HCT116 (cell line): ENCODE measurements around the gene NCLN. TPM values are rescaled to one million over a fixed set of nuclear protein-coding genes. Genes with fewer than 3 reads are reported as not detected.
A peak's percentile ranks its signal among the peaks of the same experiment; 100 is the strongest.

Experiments
- ATAC-seq: fragments of 200-7000 bp; cut with Tn5 transposase; 2 replicates; pipeline ENCODE4 v1.9.1; 2020; ENCODE audit warnings: mild to moderate bottlenecking, moderate library complexity
- BruUV-seq: library from RNA; stranded (reverse); fragments of 400-500 nt; replicated peaks from 2 replicates; lab custom pipeline; 2021; lab: Mats Ljungman, UMichigan
- CTCF ChIA-PET: fragments of 300-600 bp; sonication (Branson Sonifier 250); formaldehyde crosslinking; loops from one replicate; lab custom pipeline; 2021; ENCODE audit warnings: antibody characterized with exemption; lab: Charles Lee
- POLR2A ChIA-PET: fragments of 300-600, 350-600 bp; sonication (Branson Sonifier 250); formaldehyde crosslinking; loops from one replicate; lab custom pipeline; 2021; ENCODE audit warnings: antibody characterized with exemption; lab: Charles Lee
- RAD21 ChIA-PET, 2 experiments: fragments of 300-600 bp; sonication (Branson Sonifier 250); formaldehyde crosslinking; loops; one replicate each; lab custom pipeline; 2023; ENCODE audit warnings: low total read pairs in 2 of 2; ENCODE audit not compliant: uncharacterized antibody in 2 of 2, unreplicated experiment in 2 of 2, low non-redundant PET in 1 of 2; lab: Charles Lee
- DNase-seq: peaks from one replicate; pipeline ENCODE4 v3.0.0-alpha.2; 2010; ENCODE audit warnings: low read depth, low spot score
- H2AFZ ChIP-seq: fragments of 200-600 bp; shearing (Covaris generic), sonication (generic); 2 replicates; pipeline ENCODE4 v1.6.1; 2017; ENCODE audit warnings: low read depth, mixed run types, mixed read lengths, antibody characterized with exemption, low read length; ENCODE audit not compliant: poor library complexity, severe bottlenecking
- H3K27ac ChIP-seq: 2 replicates; pipeline ENCODE4 v1.5.1; 2012; ENCODE audit warnings: low read depth, low read length
- H3K27me3 ChIP-seq: fragments of 200-600 bp; sonication (generic); 2 replicates; pipeline ENCODE4 v1.6.1; 2016; ENCODE audit warnings: mixed run types, low read length, mixed read lengths; ENCODE audit not compliant: insufficient read depth
- H3K36me3 ChIP-seq, 2 experiments: fragments of 200-500 bp in 1 of 2; fragments of 200-600 bp in 1 of 2; sonication (Bioruptor generic) in 1 of 2; sonication (generic) in 1 of 2; 2 replicates each; pipeline versions ENCODE4 v1.5.1 to v1.6.1; 2014 to 2016; ENCODE audit warnings: low read length in 2 of 2, inconsistent platforms in 1 of 2, mixed read lengths in 1 of 2, mixed run types in 1 of 2; ENCODE audit not compliant: insufficient read depth in 2 of 2, control insufficient read depth in 1 of 2
- H3K4me1 ChIP-seq, 2 experiments: fragments of 200-600 bp in 1 of 2; sonication (generic) in 1 of 2; 2 replicates each; pipeline versions ENCODE4 v1.5.1 to v1.6.1; 2012 to 2017; ENCODE audit warnings: low read length in 2 of 2, inconsistent platforms in 1 of 2, mild to moderate bottlenecking in 1 of 2, mixed read lengths in 1 of 2, mixed run types in 1 of 2, moderate library complexity in 1 of 2; ENCODE audit not compliant: insufficient read depth in 2 of 2, control insufficient read depth in 1 of 2
- H3K4me2 ChIP-seq: fragments of 200-600 bp; sonication (generic); 2 replicates; pipeline ENCODE4 v1.6.1; 2017; ENCODE audit warnings: mixed run types, low read length, mixed read lengths
- H3K4me3 ChIP-seq, 2 experiments: fragments of 200-600 bp in 1 of 2; sonication (generic) in 1 of 2; replicated peaks in 1 of 2; 2 replicates each; pipeline ENCODE4 v1.5.1; 2011 to 2016; ENCODE audit warnings: low read length in 2 of 2, control low read depth in 1 of 2, low read depth in 1 of 2, mild to moderate bottlenecking in 1 of 2, mixed read lengths in 1 of 2, mixed run types in 1 of 2
- H3K79me2 ChIP-seq: fragments of 200-600 bp; sonication (generic); 2 replicates; pipeline ENCODE4 v1.6.1; 2017; ENCODE audit warnings: mild to moderate bottlenecking, mixed run types, low read length, moderate library complexity, mixed read lengths; ENCODE audit not compliant: insufficient read depth
- H3K9ac ChIP-seq: fragments of 200-600 bp; sonication (generic); 2 replicates; pipeline ENCODE4 v1.6.1; 2016; ENCODE audit warnings: low read length, mixed read lengths
- H3K9me2 ChIP-seq: fragments of 200-600 bp; sonication (generic), shearing (Covaris generic); 2 replicates; pipeline ENCODE4 v1.6.1; 2017; ENCODE audit warnings: mixed run types, mild to moderate bottlenecking, moderate library complexity; ENCODE audit not compliant: insufficient read depth
- H3K9me3 ChIP-seq, 2 experiments: fragments of 200-500 bp in 1 of 2; fragments of 200-600 bp in 1 of 2; sonication (Bioruptor generic) in 1 of 2; sonication (generic) in 1 of 2; 2 replicates each; pipeline ENCODE4 v1.6.1; 2014 to 2017; ENCODE audit warnings: low read length in 2 of 2, mixed read lengths in 2 of 2, inconsistent platforms in 1 of 2, low read depth in 1 of 2, mild to moderate bottlenecking in 1 of 2, mixed run types in 1 of 2, moderate library complexity in 1 of 2; ENCODE audit not compliant: control insufficient read depth in 1 of 2, insufficient read depth in 1 of 2
- H4K20me1 ChIP-seq: fragments of 200-600 bp; sonication (generic), shearing (Covaris generic); 2 replicates; pipeline ENCODE4 v1.6.1; 2017; ENCODE audit warnings: mixed run types, mild to moderate bottlenecking, moderate library complexity; ENCODE audit not compliant: insufficient read depth
- CBX3 ChIP-seq: IDR thresholded peaks from 2 replicates; pipeline ENCODE4 v1.6.1; 2012; ENCODE audit warnings: low read depth
- CEBPB ChIP-seq: IDR thresholded peaks from 2 replicates; pipeline ENCODE4 v1.6.1; 2012; ENCODE audit warnings: low read depth
- EGR1 ChIP-seq: IDR thresholded peaks from 2 replicates; pipeline ENCODE4 v1.6.1; 2012; ENCODE audit warnings: low read depth
- EZH2 ChIP-seq: fragments of 200-600 bp; sonication (generic); IDR thresholded peaks from 2 replicates; pipeline ENCODE4 v1.6.1; 2017; ENCODE audit warnings: antibody characterized with exemption, mixed run types
- EZH2phosphoT487 ChIP-seq: fragments of 200-600 bp; IDR thresholded peaks from 2 replicates; pipeline ENCODE4 v1.6.1; 2018; ENCODE audit warnings: antibody characterized with exemption, borderline replicate concordance
- FOSL1 ChIP-seq: IDR thresholded peaks from 2 replicates; pipeline ENCODE4 v1.6.1; 2012; ENCODE audit warnings: low read depth
- JUND ChIP-seq: IDR thresholded peaks from 2 replicates; pipeline ENCODE4 v1.6.1; 2012
- MAX ChIP-seq: IDR thresholded peaks from 2 replicates; pipeline ENCODE4 v1.6.1; 2012
- POLR2AphosphoS5 ChIP-seq: IDR thresholded peaks from 2 replicates; pipeline ENCODE4 v1.6.1; 2011; ENCODE audit warnings: mild to moderate bottlenecking, low read depth, low read length, moderate library complexity
- ZFX ChIP-seq: fragments of 450-650 bp; IDR thresholded peaks from 2 replicates; pipeline ENCODE4 v1.6.1; 2017
- intact Hi-C: fragments of 100-400 bp; cut with micrococcal nuclease; formaldehyde crosslinking; loops from 2 replicates; pipeline ENCODE4 v1.10.0; 2022
- total RNA-seq: library from RNA; stranded (reverse); gene quantifications from one replicate; pipeline ENCODE4 v1.2.1, GENCODE V29; 2021; ENCODE audit not compliant: unreplicated experiment
- TF ChIP-seq, protein P1 (sequence below): IDR thresholded peaks from 2 replicates; pipeline ENCODE4 v1.6.1; 2012; ENCODE audit warnings: low read depth

NCLN gene
- total RNA-seq, 1 experiment from 2014 or later: 119 TPM

- H3K27ac ChIP-seq: no peak overlapping the region
- no peaks in the 10 kb centered on the region for H3K27me3 ChIP-seq
- H3K36me3 ChIP-seq: no peaks in the 10 kb centered on the region
- peak overlapping the region; percentile 35; the same call in 1 of the 2 replicates for H3K4me2 ChIP-seq
- POLR2A ChIA-PET: no interaction called here
- no peaks in the 10 kb centered on the region for H3K9me2 ChIP-seq
- H3K4me3 ChIP-seq: no peak overlapping the region
- H4K20me1 ChIP-seq: no peaks in the 10 kb centered on the region
- no peaks in the 10 kb centered on the region for H3K79me2 ChIP-seq
- CTCF ChIA-PET: interaction anchor here (0.9 to 1.9 kb wide), 5 partner anchors 11 to 211 kb away, joined by 3 to 15 read pairs (median 4); no protein-coding TSS in a partner anchor
- TF ChIP-seq, protein P1, sequence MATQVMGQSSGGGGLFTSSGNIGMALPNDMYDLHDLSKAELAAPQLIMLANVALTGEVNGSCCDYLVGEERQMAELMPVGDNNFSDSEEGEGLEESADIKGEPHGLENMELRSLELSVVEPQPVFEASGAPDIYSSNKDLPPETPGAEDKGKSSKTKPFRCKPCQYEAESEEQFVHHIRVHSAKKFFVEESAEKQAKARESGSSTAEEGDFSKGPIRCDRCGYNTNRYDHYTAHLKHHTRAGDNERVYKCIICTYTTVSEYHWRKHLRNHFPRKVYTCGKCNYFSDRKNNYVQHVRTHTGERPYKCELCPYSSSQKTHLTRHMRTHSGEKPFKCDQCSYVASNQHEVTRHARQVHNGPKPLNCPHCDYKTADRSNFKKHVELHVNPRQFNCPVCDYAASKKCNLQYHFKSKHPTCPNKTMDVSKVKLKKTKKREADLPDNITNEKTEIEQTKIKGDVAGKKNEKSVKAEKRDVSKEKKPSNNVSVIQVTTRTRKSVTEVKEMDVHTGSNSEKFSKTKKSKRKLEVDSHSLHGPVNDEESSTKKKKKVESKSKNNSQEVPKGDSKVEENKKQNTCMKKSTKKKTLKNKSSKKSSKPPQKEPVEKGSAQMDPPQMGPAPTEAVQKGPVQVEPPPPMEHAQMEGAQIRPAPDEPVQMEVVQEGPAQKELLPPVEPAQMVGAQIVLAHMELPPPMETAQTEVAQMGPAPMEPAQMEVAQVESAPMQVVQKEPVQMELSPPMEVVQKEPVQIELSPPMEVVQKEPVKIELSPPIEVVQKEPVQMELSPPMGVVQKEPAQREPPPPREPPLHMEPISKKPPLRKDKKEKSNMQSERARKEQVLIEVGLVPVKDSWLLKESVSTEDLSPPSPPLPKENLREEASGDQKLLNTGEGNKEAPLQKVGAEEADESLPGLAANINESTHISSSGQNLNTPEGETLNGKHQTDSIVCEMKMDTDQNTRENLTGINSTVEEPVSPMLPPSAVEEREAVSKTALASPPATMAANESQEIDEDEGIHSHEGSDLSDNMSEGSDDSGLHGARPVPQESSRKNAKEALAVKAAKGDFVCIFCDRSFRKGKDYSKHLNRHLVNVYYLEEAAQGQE: no peak
- TF ChIP-seq JUND (no peak), POLR2AphosphoS5 (no peak), ZFX (no peak), FOSL1 (no peak), CBX3 (no peak), MAX (no peak), EZH2phosphoT487 (no peak), CEBPB (no peak), EZH2 (no peak), EGR1 (no peak)
- ATAC-seq (peak; percentile 44), DNase-seq (no peak)
- H3K4me1 ChIP-seq: peaks cover 5 to 11% of the 10 kb centered on the region in 2 experiments; a peak in 2 of 4 replicates
- BruUV-seq: no TSS peak
- no peak overlapping the region for H2AFZ ChIP-seq
- H3K9me3 ChIP-seq: no peaks in the 10 kb centered on the region
- RAD21 ChIA-PET: interaction anchor here (0.6 to 2.0 kb wide), 4 partner anchors 33 to 122 kb away, joined by 3 to 6 read pairs (median 3); no protein-coding TSS in a partner anchor
- no peak overlapping the region for H3K9ac ChIP-seq
- intact Hi-C loops: loop anchor here (1.0 to 5.0 kb wide), 3 partner anchors 33 to 206 kb away; no protein-coding TSS in a partner anchor
Measured at GRCh38 chr19:3162418-3163229, 23.1 kb upstream of the NCLN start.
